ENCODE results near the gene CEP128. TPM values are rescaled to one million over a fixed set of nuclear protein-coding genes. Genes with fewer than 3 reads are reported as not detected.

Gene CEP128
- total RNA-seq, 4 donors from 2014 or later: 3.8 to 12.0 (median 6.0) TPM

- ATAC-seq: no peak
- no peaks in the 10 kb centered on the region for H3K4me1 ChIP-seq
- H3K36me3 ChIP-seq: no peaks in the 10 kb centered on the region
- H3K27ac ChIP-seq: no peak overlapping the region
- TF ChIP-seq POLR2A (IDR thresholded peaks at IDR 0.05): no peak
- TF ChIP-seq, protein P1, sequence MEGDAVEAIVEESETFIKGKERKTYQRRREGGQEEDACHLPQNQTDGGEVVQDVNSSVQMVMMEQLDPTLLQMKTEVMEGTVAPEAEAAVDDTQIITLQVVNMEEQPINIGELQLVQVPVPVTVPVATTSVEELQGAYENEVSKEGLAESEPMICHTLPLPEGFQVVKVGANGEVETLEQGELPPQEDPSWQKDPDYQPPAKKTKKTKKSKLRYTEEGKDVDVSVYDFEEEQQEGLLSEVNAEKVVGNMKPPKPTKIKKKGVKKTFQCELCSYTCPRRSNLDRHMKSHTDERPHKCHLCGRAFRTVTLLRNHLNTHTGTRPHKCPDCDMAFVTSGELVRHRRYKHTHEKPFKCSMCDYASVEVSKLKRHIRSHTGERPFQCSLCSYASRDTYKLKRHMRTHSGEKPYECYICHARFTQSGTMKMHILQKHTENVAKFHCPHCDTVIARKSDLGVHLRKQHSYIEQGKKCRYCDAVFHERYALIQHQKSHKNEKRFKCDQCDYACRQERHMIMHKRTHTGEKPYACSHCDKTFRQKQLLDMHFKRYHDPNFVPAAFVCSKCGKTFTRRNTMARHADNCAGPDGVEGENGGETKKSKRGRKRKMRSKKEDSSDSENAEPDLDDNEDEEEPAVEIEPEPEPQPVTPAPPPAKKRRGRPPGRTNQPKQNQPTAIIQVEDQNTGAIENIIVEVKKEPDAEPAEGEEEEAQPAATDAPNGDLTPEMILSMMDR (IDR thresholded peaks at IDR 0.05): no peak
- TF ChIP-seq EP300 (IDR thresholded peaks at IDR 0.05): no peak
- no peak for TF ChIP-seq POLR2AphosphoS5 (IDR thresholded peaks at IDR 0.05)
- H3K4me3 ChIP-seq: no peak overlapping the region
- 21 to 56% methylated on average over 1 of the region's 1 CpG for WGBS, 2 donors (ENCODE audit: low coverage in 1 of 2)
- H3K9me3 ChIP-seq: no peaks in the 10 kb centered on the region
- H3K27me3 ChIP-seq: no peaks in the 10 kb centered on the region
Measured at GRCh38 chr14:80522411-80522810, 419.1 kb downstream of the CEP128 start.

- 92 to 97% methylated on average over 3 of the region's 3 CpGs for WGBS, 2 donors (ENCODE audit: low coverage in 1 of 2)
- no peaks in the 10 kb centered on the region for H3K27me3 ChIP-seq
- no peak overlapping the region for H3K27ac ChIP-seq
- no peak for ATAC-seq
- no peak overlapping the region for H3K4me3 ChIP-seq
- TF ChIP-seq POLR2AphosphoS5 (IDR thresholded peaks at IDR 0.05): no peak
- no peak for TF ChIP-seq EP300 (IDR thresholded peaks at IDR 0.05)
- TF ChIP-seq POLR2A (IDR thresholded peaks at IDR 0.05): no peak
- TF ChIP-seq, protein P1 (IDR thresholded peaks at IDR 0.05): no peak
- no peaks in the 10 kb centered on the region for H3K4me1 ChIP-seq
- no peaks in the 10 kb centered on the region for H3K9me3 ChIP-seq
- H3K36me3 ChIP-seq: no peaks in the 10 kb centered on the region
Measured at GRCh38 chr14:80521456-80521855, 420.1 kb downstream of the CEP128 start.

DNA sequence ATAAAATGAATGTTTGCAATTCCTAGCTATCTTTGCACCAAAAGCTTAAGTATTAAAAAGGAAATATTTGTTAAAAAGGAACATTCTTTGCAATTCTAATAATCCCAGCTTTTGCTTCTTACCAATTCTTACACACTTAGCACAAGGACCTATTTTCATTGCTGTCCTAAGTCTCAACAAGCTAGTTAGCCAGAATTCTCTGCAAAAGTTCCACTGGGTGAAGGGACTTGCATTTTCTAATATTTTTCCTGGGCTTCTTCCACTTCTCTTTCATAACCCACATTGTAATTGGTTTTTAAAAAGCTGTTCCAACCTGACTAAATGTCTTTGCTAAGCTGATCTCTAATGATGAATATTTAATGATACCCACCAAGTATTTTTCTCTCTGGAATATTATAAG is 422.5 kb downstream of the CEP128 start:
- TF ChIP-seq POLR2AphosphoS5 (IDR thresholded peaks at IDR 0.05) (no peak), EP300 (IDR thresholded peaks at IDR 0.05) (no peak), POLR2A (IDR thresholded peaks at IDR 0.05) (no peak)
- TF ChIP-seq, protein P1 (IDR thresholded peaks at IDR 0.05): no peak
- no peak for ATAC-seq
- Histone ChIP-seq H3K27me3 (no peaks in the 10 kb centered on the region), H3K9me3 (no peaks in the 10 kb centered on the region), H3K4me1 (no peaks in the 10 kb centered on the region), H3K27ac (no peak overlapping the region), H3K36me3 (peaks cover 0 to 5% of the 10 kb centered on the region in 2 donors), H3K4me3 (no peak overlapping the region)

DNA sequence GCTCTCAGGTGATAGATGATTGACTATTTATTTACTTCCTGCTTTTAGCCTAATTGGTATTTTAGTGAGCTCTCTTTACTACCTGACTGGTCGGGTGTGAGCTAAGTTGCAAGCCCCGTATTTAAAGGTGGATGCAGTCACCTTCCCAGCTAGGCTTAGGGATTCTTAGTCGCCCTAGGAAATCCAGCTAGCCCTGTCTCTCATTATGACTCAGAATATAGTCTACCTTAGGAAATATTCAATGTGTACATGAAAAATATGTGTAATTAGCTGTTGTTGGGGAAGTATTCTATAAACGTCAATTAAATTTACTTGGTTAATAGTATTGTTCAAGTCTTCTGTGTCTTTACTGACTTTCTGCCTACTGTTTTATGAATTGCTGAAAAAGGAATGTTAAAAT is 423.4 kb downstream of the CEP128 start:
- no peaks in the 10 kb centered on the region for H3K27me3 ChIP-seq
- 73 to 98% methylated on average over 4 of the region's 4 CpGs for WGBS, 2 donors (ENCODE audit: low coverage in 1 of 2)
- no peak overlapping the region for H3K4me3 ChIP-seq
- H3K27ac ChIP-seq: no peak overlapping the region
- H3K36me3 ChIP-seq: peaks cover 0 to 5% of the 10 kb centered on the region in 2 donors
- H3K9me3 ChIP-seq: no peaks in the 10 kb centered on the region
- TF ChIP-seq POLR2AphosphoS5 (IDR thresholded peaks at IDR 0.05) (no peak), POLR2A (IDR thresholded peaks at IDR 0.05) (no peak), EP300 (IDR thresholded peaks at IDR 0.05) (no peak)
- TF ChIP-seq, protein P1 (IDR thresholded peaks at IDR 0.05): no peak
- H3K4me1 ChIP-seq: no peaks in the 10 kb centered on the region
- no peak for ATAC-seq

- Histone ChIP-seq H3K27ac (no peak overlapping the region), H3K4me1 (no peaks in the 10 kb centered on the region), H3K36me3 (no peaks in the 10 kb centered on the region), H3K9me3 (peaks cover 0 to 3% (median 0%) of the 10 kb centered on the region in 3 donors), H3K4me3 (no peak overlapping the region), H3K27me3 (no peaks in the 10 kb centered on the region)
- TF ChIP-seq, protein P1 (IDR thresholded peaks at IDR 0.05): no peak
- TF ChIP-seq POLR2A (IDR thresholded peaks at IDR 0.05) (no peak), POLR2AphosphoS5 (IDR thresholded peaks at IDR 0.05) (no peak), EP300 (IDR thresholded peaks at IDR 0.05) (no peak)
- WGBS, 2 donors (ENCODE audit: low coverage in 1 of 2): 90 to 96% methylated on average over 3 of the region's 3 CpGs
- no peak for ATAC-seq
Measured at GRCh38 chr14:80507292-80507869, 434.2 kb downstream of the CEP128 start.

All from gastroesophageal sphincter (tissue), 4 donors.